Bone marrow (tissue), 2 donors: ENCODE data around the gene SEMA3G.
A peak's percentile ranks its signal among the peaks of the same experiment; 100 is the strongest.

ENCODE experiments used
- DNase-seq, 2 donors: peaks; one replicate each; lab custom pipeline; 2025; lab: John Stamatoyannopoulos, UW

SEMA3G gene

GRCh38 chr3:52444860-52445793 lies at the start of gene SEMA3G:
SEMA3G (minus strand) TSS chr3:52445103; CDS start chr3:52445027, 76 bp downstream.
- DNase-seq, result peak; percentile 33 to 65

DNA sequence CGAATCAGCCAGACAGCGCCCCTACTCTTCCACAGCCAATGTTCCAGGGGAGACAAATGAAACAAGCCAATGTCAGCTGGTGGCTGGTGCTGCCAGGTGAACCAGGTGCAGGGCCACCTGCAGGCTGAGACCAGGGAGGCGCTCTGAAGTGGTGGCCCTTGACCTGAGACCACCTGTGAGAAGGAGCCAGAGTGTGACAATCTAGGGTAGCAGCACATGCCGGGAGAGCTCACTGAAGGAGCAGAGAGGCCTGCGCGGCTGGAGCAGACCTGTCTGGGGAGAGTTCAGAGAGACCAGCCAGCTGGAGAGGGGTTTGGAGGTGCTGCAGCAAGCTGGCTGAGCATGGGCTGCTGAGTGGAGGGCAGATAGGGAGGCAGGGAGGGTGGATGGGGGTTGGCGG lies 49.5 kb upstream of the SEMA3G start:
- no peak for DNase-seq

- no peak for DNase-seq
These were observed 48.5 kb upstream of the SEMA3G start for GRCh38 chr3:52493232-52494017.

- no peak for DNase-seq
These were observed 47.2 kb upstream of the SEMA3G start for GRCh38 chr3:52492059-52492458.

- DNase-seq, result peak in 1 of 2 donors; percentile 76
These were observed 46.1 kb upstream of the SEMA3G start for GRCh38 chr3:52490939-52491526.

DNA sequence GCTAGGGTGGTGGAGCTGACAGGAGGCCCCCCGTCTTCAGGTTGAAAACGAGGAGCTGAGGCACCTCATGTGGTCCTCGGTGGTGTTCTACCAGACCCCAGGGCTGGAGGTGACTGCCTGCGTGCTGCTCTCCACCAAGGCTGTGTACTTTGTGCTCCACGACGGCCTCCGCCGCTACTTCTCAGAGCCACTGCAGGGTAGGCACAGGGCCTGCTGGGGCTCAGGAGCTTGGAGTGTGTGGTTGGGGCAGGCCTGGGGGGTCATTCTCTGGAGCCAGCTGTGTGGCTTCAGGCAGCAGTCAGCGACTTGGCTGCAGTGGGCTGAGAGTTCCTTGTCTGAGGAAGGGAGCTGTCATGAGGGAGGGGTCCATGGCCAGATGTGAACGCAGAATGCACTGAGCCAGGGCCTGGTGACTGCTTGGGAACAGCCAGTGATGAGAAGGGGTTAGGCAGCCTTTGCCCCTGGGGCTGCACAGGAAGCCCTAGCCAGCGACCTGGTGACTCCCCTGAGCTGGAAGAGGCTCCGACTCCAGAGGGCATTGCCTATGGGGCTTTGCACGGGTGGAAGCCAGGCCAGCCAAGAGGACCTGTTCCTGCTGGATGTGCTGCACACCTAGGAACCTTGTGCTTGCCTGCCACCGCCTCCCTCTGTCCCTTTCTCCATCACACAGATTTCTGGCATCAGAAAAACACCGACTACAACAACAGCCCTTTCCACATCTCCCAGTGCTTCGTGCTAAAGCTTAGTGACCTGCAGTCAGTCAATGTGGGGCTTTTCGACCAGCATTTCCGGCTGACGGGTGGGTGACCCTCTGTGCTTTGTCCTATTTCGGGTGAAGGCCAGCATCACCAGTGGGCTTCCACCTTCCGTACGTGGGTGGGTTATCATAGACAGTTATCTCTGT lies 45.4 kb upstream of the SEMA3G start:
- DNase-seq, result no peak

GRCh38 chr3:52489453-52489852 lies 44.5 kb upstream of the SEMA3G start:
- no peak for DNase-seq

GRCh38 chr3:52488746-52489145 lies 43.8 kb upstream of the SEMA3G start:
- no peak for DNase-seq

- DNase-seq, result no peak
These were observed 43.1 kb upstream of the SEMA3G start for GRCh38 chr3:52487788-52488691.

DNA sequence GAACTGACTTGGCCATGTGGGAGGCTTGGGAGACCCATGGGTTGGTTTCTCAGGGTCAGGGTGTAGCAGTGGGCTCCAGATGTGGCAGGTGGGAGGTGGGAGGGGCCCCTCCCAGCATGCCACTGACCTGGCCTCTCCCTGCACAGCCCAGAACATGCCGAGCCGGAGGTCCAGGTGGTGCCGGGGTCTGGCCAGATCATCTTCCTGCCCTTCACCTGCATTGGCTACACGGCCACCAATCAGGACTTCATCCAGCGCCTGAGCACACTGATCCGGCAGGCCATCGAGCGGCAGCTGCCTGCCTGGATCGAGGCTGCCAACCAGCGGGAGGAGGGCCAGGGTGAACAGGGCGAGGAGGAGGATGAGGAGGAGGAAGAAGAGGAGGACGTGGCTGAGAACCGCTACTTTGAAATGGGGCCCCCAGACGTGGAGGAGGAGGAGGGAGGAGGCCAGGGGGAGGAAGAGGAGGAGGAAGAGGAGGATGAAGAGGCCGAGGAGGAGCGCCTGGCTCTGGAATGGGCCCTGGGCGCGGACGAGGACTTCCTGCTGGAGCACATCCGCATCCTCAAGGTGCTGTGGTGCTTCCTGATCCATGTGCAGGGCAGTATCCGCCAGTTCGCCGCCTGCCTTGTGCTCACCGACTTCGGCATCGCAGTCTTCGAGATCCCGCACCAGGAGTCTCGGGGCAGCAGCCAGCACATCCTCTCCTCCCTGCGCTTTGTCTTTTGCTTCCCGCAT lies 42.3 kb upstream of the SEMA3G start:
- no peak for DNase-seq

DNA sequence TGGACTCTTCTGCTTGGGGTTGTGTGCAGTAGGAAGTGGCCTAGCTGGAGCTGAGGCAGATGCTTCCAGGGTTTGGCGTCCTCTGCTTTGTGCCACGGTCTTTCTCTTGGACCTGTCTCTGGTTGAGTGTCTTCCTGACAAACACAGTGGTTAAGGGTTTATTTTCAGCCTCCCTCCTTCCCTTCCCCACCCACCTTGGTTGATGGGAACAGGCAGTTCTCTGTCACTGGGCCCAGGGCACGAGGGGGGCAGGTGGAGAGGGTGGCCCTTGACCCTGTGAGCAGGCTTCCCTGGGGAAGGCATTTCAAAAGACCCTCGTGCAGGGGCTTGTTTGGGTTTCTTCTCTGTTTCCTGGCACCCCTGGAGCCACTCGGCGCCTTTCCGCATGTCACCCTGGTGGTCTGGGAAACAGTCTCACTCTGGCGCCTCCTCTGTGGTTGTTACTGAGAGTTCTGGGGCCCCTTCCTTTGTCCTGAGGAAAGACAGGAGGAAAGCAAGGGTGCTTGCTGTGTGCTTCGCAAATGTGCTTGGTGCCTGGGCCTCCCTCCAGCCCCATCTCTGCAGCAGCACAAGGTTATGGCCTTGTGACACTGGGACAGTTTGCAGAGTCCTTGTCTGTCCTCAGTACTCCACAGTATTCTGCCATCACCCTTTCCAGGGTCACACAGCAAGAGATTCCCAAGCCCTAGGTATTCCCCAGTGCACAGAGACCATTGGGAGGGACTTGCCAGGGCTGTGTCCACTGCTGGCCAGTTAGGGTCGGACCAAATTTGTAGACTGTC lies 40.0 kb upstream of the SEMA3G start:
- DNase-seq, result no peak

DNA sequence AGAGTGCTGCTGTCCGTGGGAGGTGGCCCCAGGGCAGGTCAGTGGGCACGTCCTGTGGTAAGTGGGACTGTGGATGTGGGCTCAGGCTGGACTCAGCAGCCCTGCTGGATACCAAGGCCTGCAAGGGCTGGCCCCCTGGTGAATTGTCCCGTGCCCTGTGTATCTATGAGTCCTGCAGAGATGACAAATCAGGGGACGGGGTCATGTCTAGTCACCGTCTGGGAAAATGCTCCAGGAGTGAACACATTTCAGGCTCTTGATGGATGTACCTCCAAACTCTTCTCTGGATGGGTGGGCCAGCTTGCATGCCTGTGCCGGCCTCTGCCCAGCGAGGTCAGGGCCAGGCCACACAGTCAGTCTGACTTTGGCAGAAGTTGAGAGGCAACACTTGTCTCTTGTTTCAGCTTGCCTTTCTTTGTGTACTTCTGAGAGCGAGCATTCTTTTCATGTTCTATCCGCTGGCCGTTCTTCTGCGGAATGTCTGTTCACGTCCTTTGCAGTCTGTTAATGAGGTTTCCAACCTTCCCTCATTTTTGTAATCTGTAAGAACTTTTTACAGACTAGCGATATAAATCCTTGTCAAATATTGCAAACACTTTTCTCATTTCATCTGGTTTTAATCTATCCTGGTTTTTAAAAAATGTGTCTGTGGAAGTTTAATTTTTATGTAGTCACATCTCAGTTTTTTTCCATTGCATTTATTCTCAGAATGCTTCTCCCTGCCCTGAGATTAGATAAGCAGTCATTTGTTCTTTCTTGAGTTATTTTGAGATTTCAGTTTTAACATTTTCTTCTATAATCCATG lies 38.9 kb upstream of the SEMA3G start:
- DNase-seq, result no peak

DNA sequence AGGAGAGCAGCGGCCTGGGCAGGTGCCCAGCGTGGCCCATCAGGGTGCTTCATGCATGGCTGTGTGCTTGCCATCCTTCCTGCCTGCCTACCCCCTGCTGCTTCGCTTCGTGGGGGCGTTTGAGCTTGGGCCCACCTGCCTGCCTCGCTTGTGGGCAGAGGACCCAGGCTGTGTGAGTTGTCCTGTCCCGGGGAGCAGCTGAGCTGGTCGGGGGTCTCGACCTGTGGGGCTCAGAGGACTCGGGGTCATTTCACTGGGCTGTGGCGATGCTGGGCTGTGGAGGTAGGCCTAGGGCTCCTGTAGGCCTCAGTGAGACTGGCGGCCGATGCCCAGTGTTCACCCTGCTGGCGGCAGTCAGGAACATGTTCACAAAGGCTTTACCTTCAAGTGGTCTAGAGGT lies 38.2 kb upstream of the SEMA3G start:
- no peak for DNase-seq

GRCh38 chr3:52481819-52482521 lies 37.1 kb upstream of the SEMA3G start:
- no peak for DNase-seq

DNA sequence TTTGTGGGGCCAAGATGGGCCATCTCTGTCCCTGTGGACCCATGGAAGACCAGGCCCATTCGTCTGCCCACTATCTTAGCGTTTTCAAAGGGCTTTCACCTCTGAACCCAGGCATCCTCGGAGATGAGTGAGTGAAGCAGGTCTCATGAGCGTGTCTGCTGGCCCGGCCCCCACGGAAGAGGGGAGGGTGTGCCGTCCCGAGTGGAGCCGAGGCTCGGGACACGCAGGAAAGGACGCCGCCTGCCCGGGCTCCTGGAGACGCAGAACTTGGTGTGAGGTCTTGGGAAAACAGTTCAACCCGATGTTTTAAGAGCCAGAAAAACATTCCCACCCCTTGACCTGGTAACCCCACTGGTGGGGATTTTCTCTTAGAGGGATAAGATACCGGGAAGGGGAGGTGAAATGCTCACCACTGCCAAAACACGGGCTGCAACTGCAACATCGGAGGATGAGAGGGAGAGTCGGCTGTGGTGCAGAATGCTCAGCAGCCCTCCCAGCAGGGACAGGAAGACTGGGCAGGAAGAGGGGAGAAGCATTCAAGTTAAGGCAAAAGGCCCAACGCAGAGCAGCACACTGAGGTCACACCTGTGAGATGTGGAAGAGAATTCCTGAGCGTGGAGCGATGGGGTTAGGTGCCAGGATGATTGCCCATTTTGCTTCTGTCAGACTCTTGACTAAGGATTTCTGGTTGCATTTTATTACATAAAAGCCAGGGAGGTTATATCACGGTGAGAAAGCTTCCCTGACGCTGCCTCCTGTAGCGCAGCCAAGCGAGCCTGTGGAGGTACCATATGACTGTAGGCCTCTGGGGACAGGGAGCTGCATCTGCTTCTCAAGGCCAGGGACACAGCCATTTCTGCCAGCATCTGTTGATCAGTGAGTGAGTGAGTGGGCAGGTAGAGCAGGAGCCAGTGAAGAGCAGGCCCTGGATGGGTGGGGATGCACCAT lies 36.1 kb upstream of the SEMA3G start:
- no peak for DNase-seq

DNA sequence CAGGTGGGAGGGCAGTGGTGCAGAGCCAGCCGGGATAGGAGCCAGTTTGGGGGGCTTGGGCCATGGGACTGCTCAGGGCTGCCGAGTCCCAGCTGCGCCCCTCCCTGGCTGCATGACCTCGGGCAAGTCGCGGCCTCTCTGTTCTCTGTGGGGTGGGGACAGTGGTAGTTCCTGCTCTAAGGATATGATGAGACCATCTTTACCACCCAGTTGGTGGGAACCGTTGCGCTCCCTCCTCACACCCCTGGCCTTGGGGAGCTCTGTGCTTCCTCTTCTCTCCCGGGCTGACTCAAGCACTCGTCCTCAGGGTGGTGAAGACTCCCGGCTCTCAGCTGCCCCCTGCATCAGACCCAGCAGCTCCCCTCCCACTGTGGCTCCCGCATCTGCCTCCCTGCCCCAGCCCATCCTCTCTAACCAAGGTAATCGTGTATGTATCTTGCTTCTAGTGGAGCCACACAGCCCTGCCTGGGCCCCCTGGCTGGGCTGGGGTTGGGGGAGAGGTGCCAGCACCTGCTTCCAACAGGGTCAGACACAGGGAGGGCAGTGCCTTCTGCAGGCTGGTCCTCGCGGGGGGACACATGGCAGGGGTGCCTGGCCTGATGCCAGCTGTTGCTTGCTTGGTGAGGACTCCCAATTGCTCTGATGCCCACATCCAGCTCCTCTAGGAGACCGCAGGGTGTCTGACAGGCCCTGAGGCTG lies 35.1 kb upstream of the SEMA3G start:
- no peak for DNase-seq
